Mammary epithelial cell (primary cell): ENCODE results near the gene CSRNP3.

Experiments
- EZH2 ChIP-seq: IDR thresholded peaks from 2 replicates; pipeline ENCODE4 v1.6.1; 2012; ENCODE audit warnings: low read length, inconsistent platforms, borderline replicate concordance
- TF ChIP-seq, protein P1 (sequence below), 2 donors: IDR thresholded peaks in 1 of 2; conservative IDR thresholded peaks in 1 of 2; 2 replicates each; pipeline ENCODE4 v1.5.1; 2011 to 2012; ENCODE audit warnings: inconsistent platforms in 2 of 2, low read length in 2 of 2, mild to moderate bottlenecking in 2 of 2, control low read depth in 1 of 2, low read depth in 1 of 2; ENCODE audit not compliant: insufficient read depth in 1 of 2; ENCODE audit errors: extremely low read depth in 1 of 2

GRCh38 chr2:165497659-165498317, 28.3 kb downstream of the CSRNP3 start:
- TF ChIP-seq, protein P1, sequence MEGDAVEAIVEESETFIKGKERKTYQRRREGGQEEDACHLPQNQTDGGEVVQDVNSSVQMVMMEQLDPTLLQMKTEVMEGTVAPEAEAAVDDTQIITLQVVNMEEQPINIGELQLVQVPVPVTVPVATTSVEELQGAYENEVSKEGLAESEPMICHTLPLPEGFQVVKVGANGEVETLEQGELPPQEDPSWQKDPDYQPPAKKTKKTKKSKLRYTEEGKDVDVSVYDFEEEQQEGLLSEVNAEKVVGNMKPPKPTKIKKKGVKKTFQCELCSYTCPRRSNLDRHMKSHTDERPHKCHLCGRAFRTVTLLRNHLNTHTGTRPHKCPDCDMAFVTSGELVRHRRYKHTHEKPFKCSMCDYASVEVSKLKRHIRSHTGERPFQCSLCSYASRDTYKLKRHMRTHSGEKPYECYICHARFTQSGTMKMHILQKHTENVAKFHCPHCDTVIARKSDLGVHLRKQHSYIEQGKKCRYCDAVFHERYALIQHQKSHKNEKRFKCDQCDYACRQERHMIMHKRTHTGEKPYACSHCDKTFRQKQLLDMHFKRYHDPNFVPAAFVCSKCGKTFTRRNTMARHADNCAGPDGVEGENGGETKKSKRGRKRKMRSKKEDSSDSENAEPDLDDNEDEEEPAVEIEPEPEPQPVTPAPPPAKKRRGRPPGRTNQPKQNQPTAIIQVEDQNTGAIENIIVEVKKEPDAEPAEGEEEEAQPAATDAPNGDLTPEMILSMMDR (conservative IDR thresholded peaks at IDR 0.05 in 1 of 2, IDR thresholded peaks at IDR 0.05 in 1 of 2; ENCODE audit: extremely low read depth in 1 of 2, insufficient read depth in 1 of 2, low read depth in 1 of 2, low read length in 2 of 2): no peak
- TF ChIP-seq EZH2: no peak
